CD4-positive, alpha-beta T cell treated with Interleukin-2 at 100 ng/mL for 4 hours (primary cell): ENCODE data around the gene TNFRSF4.

Experiments used
- DNase-seq: peaks from one replicate; pipeline ENCODE4 v3.0.0-alpha.2; 2020; ENCODE audit warnings: low spot score

Gene TNFRSF4

DNA sequence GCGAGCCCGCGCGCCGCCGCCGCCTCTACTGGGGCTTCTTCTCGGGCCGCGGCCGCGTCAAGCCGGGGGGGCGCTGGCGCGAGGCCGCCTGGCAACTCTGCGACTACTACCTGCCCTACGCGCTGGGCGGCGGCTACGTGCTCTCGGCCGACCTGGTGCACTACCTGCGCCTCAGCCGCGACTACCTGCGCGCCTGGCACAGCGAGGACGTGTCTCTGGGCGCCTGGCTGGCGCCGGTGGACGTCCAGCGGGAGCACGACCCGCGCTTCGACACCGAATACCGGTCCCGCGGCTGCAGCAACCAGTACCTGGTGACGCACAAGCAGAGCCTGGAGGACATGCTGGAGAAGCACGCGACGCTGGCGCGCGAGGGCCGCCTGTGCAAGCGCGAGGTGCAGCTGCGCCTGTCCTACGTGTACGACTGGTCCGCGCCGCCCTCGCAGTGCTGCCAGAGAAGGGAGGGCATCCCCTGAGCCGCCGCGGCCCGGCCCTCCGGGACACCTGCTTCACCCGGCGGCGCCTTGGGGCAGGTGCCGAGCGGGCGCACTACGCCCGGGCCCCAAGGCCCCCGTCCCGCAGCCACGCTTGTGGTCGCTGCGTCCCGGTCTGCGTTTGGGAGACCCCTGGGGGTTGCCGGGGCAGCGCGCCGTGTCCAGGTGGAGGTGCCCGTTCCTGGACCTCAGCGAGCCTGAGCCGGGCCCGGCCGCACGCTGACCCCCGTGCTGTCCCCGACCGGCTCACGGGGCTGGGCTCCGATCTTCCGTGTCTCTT is 19.0 kb upstream of the TNFRSF4 start:
- no peak for DNase-seq

DNA sequence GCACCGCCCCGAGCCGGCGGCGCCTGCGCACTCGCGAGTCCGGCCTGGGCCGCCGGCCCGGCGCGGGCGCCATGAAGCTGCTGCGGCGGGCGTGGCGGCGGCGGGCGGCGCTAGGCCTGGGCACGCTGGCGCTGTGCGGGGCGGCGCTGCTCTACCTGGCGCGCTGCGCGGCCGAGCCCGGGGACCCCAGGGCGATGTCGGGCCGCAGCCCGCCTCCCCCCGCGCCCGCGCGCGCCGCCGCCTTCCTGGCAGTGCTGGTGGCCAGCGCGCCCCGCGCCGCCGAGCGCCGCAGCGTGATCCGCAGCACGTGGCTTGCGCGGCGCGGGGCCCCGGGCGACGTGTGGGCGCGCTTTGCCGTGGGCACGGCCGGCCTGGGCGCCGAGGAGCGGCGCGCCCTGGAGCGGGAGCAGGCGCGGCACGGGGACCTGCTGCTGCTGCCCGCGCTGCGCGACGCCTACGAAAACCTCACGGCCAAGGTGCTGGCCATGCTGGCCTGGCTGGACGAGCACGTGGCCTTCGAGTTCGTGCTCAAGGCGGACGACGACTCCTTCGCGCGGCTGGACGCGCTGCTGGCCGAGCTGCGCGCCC is 18.3 kb upstream of the TNFRSF4 start, which contains the start of gene B3GALT6:
B3GALT6 (plus strand) TSS at position 30 of the 588 bp plus-strand sequence; CDS start at position 72, 42 bp downstream.
- no peak for DNase-seq

DNA sequence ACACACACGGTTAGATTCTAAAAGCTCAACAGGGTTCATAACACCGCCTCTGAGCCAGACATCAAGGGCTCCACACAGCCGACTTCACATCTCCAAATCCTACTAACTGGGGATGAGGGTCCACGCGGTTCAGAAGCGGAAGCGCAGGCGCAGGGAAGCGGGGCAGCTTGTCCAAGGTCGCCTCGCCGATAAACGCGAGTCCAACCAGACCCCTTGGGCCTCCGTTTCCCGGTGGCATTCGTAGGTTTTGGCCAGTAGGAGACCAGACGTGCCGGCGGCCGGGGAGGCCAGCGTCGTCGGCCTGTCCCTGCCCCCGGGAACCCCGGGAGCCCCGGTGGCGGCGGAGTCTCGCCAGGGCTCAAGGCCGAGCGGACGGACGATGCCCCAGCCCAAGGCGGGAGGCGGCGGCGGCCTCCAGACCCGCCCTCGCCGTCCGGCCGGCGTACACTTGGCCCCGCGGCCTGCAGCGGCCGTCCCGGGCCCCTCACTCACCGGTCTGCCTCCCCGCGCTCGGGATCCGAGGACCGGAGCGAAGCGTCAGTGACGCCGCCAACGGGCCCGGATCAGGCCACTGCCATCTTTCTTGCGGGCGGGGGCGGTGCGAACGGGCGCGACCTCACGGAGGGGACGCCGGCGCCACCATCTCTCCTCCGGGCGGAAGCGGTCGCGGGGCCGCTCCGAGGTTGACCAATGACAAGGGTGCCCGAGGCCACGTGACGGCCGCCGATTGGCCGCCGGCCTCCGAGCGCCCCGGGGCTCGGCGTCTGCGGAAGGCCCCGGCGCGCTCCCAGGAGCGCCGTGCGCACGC is 17.7 kb upstream of the TNFRSF4 start, which contains the start of gene SDF4:
SDF4 (minus strand) TSS at position 602 of the 808 bp plus-strand sequence. CDS start 3,229 bp downstream, outside the sequence.
- peak; percentile 97 for DNase-seq

DNA sequence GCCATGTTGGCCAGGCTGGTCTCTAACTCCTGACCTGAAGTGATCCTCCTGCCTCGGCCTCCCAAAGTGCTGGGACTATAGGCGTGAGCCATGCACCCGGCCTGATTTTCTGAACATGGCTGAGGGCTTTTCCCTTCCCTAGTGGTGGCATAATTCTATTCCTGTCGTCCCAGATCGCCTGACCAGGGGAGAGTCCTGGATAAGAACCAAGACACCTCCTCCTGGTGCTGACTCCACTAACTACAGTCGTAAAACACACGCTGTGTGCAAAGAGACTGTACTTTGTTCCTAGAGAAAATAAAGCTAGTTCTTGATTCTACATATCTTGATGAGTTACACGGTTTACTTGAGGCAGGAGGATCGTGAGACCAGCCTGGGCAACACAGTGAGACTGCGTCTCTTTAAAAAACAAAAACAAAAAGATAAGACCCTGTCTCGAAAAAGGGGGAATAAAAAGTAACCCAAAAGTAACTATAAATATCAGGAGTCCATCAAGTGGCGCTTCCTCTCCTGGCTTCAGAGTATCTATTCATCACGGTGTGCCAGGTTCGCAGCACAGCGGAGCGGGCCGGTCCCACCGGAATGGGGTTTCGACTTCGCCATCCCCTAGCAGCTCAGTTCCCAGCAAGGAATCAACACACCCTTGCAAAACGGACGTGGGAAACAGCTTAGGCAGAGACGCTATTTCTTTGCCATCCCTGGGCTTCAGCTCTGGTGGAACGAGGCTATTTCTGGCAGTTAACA is 16.9 kb upstream of the TNFRSF4 start:
- no peak for DNase-seq

DNA sequence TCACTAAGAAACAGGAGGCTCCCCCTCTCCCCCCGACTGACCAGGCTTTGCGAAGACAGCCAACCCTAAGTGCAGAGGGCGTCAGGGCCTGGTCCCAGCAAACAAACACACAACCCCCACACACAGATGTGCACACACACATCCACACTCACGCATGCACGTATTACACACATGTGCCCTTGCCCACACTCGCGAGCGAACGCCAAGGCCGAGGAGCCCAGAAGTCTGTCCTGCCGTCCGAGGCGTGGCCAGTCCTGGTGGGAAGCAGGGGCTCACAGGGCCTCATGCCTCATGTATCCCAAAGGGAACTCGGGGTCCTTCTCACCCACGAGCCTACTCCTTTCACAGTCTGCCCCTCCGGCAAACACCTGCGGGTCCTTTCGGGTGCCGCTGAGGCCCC is 15.8 kb upstream of the TNFRSF4 start:
- DNase-seq: no peak

DNA sequence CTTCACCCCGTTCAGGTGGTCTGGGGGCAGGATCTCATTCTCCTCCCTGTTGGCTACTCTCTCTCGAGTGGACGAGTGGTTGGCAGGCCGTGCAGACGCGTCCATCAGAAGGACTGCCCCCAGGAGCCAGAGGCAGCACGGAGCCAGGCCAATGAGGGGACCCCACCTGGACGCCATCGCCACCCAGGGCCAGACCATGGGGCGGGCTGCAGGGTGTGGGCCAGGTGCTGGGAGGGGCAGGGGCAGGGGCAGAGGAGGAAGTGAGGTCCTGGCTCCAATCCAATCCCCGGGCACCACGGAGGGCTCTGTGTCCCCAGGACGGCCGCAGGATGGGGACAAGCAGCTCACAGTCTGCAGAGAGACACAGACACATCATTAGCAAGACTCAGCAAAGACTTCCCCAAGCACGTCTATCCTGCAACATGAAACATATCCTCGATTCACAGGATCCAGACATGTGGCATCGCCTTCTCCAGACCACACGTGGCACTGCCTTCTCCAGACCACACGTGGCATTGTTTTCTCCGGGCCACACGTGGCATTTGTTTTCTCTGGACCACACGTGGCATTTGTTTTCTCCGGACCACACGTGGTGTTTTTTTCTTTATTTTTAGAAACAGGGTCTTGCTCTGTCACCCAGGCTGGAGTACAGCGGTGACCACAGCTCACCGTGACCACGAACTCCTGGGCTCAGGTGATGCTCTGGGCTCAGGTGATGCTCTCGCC is 14.8 kb upstream of the TNFRSF4 start:
- no peak for DNase-seq

DNA sequence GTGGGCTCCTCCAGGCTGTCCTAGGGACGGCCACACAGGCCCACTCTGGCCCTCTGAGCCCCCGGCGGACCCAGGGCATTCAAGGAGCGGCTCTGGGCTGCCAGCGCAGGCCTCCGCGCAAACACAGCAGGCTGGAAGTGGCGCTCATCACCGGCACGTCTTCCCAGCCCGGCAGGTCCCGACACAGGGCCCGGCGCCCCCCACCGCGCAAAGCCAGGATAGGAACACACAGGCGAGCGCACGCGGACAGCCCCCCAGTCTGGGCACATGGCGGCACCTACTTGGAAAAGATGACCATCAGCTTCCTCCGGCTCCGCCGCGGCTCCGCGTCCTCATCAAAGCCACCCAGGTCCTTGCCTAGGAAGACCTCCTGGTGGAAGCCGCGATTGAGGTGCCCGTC is 14.2 kb upstream of the TNFRSF4 start:
- DNase-seq: no peak

DNA sequence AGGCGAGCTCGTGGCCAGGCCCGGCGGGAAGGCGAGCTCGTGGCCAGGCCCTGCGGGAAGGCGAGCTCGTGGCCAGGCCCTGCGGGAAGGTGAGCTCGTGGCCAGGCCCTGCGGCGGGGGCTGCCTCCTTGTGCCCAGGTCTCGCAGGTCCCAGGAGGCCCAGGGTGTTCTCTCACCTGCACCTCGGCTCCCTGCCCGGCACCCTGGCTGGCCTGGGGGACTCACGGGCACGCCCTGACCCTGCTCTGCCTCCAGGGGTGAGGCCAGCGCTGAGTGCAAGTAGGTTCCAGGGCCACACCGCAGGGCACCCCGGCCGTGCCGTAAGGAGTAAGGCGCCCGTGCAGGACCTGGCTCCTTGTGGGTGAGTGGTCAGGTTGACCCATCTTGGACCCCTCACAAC is 13.4 kb upstream of the TNFRSF4 start:
- DNase-seq: no peak

DNA sequence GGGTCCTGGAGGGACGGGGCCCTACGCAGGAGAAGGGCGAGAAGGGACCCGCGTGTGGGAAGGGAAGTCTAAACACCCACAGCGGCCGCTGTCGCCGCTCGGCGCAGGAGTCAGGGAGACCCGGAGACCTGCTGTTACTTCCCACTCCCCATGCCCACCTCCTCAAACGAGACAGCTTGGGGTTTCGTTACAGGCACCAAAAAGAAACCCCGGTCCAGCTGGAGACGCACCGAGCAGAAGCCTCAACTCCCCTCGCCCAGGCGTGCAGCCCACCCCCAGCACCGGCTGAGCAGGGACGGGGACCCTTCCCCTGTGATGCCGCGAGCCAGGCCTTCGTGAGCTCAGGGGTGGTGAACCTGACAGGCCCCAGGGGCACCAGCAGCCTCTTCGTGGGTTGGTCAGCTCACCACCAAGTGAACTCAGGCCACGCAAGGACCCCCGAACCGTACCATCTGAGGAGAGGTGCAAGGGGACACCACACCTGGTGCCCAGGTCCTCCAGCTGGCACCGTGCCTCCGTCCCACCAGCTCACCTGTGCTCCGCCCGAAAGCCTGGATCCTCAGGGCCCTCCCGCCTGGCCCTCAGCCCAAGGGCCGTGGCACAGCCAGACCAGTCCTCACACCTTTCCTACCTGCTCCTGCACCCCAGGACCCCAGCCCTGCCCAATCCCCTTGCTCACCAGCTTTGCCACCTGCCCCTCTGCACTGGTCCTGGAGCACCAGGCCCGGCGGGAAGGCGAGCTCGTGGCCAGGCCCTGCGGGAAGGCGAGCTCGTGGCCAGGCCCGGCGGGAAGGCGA is 12.8 kb upstream of the TNFRSF4 start:
- no peak for DNase-seq

DNA sequence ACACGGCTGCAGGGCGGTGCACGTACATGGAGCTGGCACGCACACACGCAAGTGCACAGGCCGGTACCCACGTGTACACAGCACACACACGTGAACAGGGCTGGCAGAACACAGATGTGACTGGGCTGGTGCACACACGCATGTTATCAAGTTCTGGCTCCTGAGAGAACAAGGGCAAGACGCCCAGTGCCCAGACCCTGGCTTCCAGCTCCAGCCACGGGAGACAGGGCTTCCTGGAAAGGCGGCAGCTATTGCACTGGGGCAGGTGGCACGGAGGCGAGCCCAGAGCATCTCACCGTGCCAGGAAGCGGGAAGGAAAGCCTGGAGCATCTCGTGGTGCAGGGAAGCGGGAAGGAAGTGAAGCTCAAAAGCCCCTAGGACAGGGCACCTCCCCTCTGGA is 12.0 kb upstream of the TNFRSF4 start:
- DNase-seq: no peak

DNA sequence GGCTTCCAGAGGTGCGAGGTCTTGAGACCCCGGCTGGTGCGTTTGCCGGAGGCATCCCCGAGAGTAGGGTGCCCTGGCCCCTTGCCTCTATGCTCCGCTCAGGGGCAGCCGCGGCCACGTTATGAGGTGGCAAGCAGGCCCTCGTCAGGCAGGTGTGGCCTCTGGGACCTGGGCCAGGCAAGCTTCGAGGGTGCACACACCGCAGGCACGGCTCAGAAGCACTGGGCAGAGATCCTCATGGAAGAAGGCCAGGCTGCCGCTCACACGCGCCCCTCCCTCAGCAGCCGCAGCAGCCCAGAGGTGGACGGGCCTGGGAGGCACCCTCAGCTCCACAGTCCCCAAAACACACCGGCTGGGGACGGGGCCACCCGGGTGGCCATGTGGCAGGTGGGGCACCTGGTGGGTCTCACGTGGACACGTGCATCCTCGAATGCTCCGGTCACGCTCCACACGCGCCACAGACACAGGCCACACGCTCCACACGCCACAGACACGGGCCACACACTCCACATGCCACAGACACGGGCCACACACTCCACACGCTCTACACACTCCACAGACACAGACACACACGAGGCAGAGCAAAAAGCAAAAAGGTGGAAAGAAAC is 11.4 kb upstream of the TNFRSF4 start:
- DNase-seq: no peak

DNA sequence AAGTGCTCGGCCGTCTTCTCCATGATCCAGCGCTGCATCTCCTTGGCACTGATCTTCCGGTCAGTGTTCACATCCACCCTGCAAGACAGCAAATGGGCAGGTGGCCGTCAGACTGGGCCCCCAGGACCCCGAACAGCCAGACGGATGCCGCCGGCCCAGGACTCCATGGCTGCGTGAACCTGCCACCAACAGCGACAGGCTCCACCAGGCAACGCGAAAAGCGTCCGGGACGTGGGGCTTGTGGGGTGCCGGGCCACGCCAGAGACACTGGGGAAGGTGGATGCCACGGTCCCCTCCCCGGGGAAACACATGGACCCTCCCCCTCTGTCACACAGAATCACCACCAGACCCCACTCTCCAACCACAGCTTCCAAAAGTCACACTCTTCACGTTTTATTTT is 9.9 kb upstream of the TNFRSF4 start:
- no peak for DNase-seq

DNA sequence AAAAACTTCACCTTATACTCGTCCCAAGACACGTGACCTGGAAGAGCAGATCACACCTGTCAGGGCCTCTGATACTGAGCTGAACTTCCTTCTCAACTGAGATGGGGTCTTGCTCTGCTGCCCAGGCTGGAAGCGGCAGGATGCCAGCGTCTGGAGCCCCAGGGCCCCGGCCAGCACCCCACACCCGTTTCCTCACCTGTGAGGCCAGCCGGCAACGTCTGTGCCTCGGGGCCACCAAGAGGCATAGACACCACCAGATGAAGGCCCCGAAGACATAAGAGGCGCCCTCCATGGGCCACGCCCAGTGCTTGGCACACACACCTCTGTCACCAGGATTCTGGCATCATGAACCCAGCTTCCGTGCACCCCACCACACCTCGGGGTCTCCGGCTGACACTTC is 9.4 kb upstream of the TNFRSF4 start:
- no peak for DNase-seq

DNA sequence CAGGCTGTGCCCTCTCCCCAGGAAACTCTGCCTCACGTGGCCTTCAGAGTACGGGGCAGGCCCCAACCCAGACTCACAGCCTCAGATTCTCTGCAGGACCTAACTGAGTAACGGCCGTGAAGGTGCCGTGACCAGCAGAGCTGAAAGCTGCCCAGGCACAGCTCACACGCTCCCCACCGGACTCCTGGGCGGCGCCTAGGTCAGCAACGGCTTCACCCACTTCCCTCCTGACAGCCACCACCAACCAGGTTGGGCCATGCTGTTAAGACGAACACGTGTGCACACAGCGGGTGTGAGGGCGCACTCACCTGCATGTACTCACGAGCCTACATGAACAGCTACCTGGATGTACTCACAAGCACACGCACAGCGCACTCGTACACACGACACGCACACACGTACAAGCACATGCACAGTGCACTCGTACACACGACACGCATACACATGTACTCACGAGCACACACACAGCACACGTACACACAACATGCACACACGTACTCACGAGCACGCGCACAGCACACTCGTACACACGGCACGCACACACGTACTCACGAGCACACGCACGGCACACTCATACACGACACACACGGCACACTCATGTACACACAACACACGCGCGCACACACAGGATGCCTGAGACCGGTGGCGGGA is 8.7 kb upstream of the TNFRSF4 start:
- no peak for DNase-seq

DNA sequence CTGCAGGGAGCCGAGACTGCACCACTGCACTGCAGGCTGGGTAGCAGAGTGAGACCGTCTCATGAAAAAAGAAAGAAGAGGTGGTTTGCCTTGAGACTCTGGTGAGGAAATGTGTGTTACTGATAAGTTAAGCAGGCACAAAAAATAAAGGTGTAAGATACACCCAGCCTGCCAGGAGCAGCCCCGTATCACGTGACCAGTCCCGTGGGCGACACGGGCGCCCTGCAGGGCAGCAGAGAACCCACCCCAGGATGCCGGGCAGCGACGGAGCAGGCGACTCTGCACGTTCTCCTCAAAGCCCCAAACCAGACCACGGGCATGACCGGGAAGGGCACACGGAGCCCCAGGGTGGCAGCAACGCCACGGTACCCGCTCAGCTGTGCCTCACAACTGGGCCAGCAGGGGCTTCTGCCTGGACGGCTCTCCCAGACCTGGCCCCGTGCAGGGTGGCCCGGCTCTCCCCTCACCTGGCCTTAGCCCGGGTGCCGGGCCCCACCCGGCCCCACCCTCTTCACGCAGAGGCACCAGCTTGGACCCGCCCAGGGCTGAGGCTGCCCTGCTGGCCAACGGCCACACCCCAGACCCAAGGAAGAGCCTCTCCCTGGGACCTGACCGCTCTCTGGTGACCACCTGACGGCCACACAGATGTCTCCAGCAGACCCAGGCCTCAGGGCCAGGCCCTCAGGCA is 8.1 kb upstream of the TNFRSF4 start:
- DNase-seq: no peak

DNA sequence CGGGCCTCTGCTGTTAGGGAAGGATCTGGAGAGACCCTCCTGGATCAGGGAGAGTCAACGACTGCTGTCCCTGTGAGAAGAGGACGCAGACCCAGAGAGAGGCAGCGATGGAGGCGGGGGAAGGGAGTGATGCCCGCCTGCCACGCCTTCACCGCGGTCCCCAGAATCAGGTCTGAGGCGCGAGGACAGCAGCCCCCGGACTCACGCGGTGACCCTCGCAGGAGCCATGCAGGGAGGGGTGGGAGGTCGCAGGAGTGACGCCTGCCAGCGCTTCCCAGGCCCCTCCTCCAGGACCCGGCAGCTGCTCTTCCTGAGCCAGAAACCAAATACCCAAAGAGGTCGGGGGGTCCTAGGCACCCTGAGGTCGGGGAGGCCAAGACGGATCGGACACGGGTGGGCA is 6.2 kb upstream of the TNFRSF4 start:
- DNase-seq: no peak

DNA sequence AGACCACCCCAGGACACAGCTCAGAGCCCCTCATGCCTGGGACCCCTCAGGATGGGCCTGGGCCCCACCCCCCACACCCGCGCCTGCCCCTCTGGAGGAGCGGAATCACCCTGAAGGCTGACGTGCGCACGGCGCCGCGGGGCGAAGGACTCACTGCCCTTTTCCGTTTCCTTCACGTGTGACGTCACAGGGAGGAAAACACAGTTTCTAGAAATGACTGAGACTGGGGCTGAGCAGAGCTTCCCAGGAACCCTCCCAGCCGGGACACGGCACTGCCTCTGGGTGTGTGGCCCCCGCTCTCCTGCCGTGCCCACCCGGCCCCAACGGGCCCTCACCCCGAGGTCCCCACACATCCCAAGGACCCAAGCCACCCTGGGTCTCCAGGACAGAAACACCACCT is 5.4 kb upstream of the TNFRSF4 start:
- DNase-seq: peak; percentile 63

DNA sequence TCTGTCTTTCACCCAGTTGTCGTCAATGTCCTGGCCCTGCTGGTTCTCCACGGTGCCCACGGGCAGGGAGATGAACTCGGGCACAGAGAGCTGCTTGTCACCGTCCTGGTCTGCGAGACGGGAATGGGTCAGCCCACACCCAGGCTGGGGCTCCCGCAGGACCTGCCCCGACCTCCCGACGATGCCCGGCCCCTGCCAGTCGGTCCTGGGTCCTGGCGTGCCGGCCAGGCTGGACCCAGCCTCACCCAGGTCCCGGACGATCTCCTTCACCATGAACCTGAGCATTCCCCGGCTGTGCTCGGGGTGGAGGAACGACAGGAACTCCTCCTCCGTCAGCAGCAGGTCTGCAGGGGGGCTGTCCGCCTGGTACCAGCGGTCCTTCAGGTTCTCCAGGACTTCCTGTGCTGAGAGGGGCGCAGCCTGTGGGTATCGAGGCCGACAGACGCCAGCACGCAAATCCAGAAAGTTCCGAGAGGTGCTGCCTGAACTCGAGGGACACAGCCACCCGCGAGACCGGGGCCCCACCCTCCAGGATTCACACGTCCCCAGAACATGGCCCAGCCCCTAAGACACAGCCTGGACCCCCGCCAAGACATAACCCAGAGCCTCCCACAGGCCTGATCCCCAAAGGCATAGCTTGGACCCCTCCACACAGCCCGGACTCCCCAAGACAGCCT is 4.7 kb upstream of the TNFRSF4 start:
- DNase-seq: no peak
